Tibial nerve (tissue), 4 donors: Measurements from ENCODE around the gene SCRN1.

ENCODE experiments used
- CTCF ChIP-seq, 5 experiments: fragments of 200-600 bp in 3 of 5; fragments of 450-650 bp in 2 of 5; sonication (generic) in 3 of 5; IDR thresholded peaks; one replicate each; pipeline ENCODE4 v1.5.1; 2016 to 2019; ENCODE audit warnings: antibody characterized with exemption in 5 of 5, mild to moderate bottlenecking in 3 of 5, moderate library complexity in 2 of 5
- EP300 ChIP-seq, 2 donors: sonication (generic); formaldehyde crosslinking; IDR thresholded peaks; one replicate each; pipeline ENCODE4 v1.6.1; 2017; ENCODE audit warnings: antibody characterized with exemption in 2 of 2, mild to moderate bottlenecking in 1 of 2
- POLR2A ChIP-seq, 2 donors: fragments of 450-650 bp; IDR thresholded peaks; one replicate each; pipeline ENCODE4 v1.6.1; 2017; ENCODE audit warnings: antibody characterized with exemption in 2 of 2, mild to moderate bottlenecking in 2 of 2, moderate library complexity in 2 of 2

GRCh38 chr7:29958667-29959358 lies 30.8 kb downstream of the SCRN1 start:
- TF ChIP-seq CTCF (IDR thresholded peaks at IDR 0.05) = no peak
- TF ChIP-seq POLR2A (IDR thresholded peaks at IDR 0.05) = no peak
- peak in 1 of 2 donors; percentile 83 for TF ChIP-seq EP300 (IDR thresholded peaks at IDR 0.05)
